GM12892 (cell line): ENCODE data around the gene AACS.

ENCODE experiments used
- POLR2A ChIP-seq: IDR thresholded peaks from 2 replicates; pipeline ENCODE4 v1.6.1; 2011; ENCODE audit warnings: low read depth, low read length, control low read depth
- POLR2AphosphoS5 ChIP-seq: IDR thresholded peaks from 2 replicates; pipeline ENCODE4 v1.6.1; 2011; ENCODE audit warnings: low read depth, low read length, control low read depth
- TAF1 ChIP-seq: IDR thresholded peaks from 2 replicates; pipeline ENCODE4 v1.6.1; 2011; ENCODE audit warnings: low read depth, mild to moderate bottlenecking, control low read depth, low read length, borderline replicate concordance

DNA sequence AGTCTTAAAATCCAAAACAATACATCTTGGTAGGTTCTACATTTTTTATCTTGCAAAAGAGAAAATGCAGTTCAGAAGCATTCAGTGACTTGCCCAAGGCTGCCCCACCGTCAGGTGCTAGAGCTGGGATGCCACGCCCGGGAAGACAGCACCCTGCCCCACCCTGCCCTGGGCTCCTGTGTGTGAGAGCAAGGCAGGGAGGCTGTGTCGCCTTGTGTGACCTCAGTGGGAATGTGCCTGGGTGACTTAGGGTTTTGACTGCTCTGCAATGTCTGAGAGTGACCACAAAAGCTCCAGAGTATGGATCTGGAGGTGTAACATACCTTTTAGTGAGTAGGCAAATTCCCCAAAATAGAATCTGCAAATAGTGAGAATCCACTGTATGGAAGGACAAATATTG is 60.0 kb downstream of the AACS start:
- no peak for TF ChIP-seq POLR2AphosphoS5
- TF ChIP-seq POLR2A = no peak
- TF ChIP-seq TAF1 = no peak
